SK-N-MC (cell line): ENCODE results near the gene CIB1.

Experiments
- EZH2 ChIP-seq: fragments of 200-600 bp; sonication (generic); IDR thresholded peaks from one replicate; pipeline ENCODE4 v1.6.1; 2017; ENCODE audit warnings: antibody characterized with exemption
- POLR2AphosphoS5 ChIP-seq: IDR thresholded peaks from 2 replicates; pipeline ENCODE4 v1.6.1; 2012; ENCODE audit warnings: mild to moderate bottlenecking, low read depth, low read length, borderline replicate concordance

GRCh38 chr15:90225047-90225446 is 8.7 kb downstream of the CIB1 start:
- TF ChIP-seq POLR2AphosphoS5 (no peak), EZH2 (no peak)
